ENCODE measurements around the gene FOXK1.

The FOXK1 gene

DNA sequence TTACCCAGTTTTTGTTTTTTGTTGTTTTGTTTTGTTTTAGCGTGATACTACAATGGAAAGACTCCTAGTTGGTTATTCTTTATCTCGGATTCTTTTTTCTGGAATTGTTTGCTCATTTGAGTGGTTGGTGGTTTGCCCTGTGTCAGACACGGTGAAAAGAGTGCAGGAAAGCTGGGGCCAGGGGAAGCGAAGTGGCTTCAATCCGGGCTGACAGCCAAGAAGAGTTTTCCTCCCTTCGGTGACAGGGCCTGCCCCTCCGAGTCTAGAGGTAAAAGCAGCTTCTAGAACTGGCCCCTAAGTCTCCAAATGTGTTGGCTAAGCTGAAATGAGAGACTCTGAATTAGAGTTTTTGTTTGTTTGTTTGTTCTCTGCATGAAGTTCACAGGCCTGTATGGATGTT, 87.7 kb downstream of the FOXK1 start:
- TF ChIP-seq, protein P1, sequence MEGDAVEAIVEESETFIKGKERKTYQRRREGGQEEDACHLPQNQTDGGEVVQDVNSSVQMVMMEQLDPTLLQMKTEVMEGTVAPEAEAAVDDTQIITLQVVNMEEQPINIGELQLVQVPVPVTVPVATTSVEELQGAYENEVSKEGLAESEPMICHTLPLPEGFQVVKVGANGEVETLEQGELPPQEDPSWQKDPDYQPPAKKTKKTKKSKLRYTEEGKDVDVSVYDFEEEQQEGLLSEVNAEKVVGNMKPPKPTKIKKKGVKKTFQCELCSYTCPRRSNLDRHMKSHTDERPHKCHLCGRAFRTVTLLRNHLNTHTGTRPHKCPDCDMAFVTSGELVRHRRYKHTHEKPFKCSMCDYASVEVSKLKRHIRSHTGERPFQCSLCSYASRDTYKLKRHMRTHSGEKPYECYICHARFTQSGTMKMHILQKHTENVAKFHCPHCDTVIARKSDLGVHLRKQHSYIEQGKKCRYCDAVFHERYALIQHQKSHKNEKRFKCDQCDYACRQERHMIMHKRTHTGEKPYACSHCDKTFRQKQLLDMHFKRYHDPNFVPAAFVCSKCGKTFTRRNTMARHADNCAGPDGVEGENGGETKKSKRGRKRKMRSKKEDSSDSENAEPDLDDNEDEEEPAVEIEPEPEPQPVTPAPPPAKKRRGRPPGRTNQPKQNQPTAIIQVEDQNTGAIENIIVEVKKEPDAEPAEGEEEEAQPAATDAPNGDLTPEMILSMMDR (IDR thresholded peaks at IDR 0.05): no peak

DNA sequence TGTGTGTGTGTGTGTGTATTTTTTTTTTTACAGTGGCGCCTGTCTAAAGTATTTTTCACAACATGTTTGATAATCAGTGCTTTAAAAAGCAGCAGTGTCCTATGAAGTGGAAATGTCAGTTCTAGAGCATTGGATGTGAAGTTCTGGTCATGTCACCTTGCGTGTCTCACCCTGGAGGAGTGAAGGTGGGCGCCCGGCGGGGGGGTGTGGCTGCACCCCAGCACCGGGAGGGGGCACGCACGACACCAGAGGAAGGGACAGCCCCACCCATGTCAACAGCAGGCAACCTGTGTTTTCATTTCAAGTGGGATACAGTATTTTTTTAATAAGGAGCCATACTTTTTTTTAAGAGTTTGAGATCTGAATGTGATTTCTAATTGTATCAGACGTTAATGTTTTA, 88.8 kb downstream of the FOXK1 start:
- TF ChIP-seq, protein P1 (IDR thresholded peaks at IDR 0.05): no peak

DNA sequence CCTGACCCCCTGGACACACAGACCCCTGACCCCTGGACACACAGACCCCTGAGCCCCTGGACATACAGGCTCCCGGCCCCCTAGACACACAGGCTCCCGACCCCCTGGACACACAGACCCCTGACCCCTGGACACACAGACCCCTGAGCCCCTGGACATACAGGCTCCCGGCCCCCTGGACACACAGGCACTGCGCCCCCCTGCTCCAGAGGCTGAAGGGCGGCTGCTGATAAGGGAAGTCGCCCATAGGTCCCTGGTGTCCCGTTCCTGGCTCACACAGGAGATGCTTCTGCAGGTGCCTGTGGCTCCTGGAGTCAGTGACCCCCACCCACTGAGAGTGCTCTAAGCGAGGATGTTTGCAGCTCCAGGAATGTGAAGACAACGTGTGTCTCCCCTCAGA, 89.6 kb downstream of the FOXK1 start:
- TF ChIP-seq, protein P1 (IDR thresholded peaks at IDR 0.05): no peak

DNA sequence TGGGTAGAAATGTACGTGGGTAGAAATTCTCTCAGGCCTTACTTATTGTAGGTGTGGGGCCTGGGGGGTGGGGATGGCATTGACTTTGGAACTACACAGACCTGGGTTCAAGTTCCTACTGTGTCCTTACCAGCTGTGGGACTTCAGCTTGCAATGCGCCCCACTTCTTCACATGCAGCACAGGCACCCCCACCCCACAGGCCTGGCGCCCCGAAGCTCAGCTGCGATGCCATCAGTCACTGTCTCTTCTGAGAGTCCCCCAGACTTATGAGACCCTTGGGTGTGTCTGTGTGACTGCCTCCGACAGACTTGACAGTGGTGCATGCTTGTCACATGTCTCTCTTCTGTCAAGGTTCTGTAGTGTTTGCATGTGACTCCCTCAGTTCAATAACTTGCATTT, 90.2 kb downstream of the FOXK1 start:
- TF ChIP-seq, protein P1 (IDR thresholded peaks at IDR 0.05): no peak

DNA sequence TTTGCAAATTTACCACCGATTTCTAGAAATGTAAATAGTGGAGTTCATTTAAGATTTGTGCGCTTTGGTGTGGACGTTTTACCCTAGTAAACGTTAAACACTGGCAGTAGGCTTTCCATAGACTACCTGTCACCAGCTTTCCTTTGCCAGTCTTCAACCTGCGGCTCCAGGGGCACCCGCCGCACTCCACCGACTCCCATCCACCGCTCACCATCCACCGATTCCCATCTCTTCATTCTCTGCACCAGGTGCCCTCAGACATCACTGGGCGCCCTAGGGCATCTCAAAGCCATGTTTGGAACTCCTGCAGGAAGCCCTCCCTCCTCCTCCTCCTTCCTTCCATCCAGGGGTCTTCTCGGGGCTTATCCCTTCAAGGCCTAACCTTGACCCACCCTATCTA, 91.9 kb downstream of the FOXK1 start:
- TF ChIP-seq, protein P1 (IDR thresholded peaks at IDR 0.05): no peak

DNA sequence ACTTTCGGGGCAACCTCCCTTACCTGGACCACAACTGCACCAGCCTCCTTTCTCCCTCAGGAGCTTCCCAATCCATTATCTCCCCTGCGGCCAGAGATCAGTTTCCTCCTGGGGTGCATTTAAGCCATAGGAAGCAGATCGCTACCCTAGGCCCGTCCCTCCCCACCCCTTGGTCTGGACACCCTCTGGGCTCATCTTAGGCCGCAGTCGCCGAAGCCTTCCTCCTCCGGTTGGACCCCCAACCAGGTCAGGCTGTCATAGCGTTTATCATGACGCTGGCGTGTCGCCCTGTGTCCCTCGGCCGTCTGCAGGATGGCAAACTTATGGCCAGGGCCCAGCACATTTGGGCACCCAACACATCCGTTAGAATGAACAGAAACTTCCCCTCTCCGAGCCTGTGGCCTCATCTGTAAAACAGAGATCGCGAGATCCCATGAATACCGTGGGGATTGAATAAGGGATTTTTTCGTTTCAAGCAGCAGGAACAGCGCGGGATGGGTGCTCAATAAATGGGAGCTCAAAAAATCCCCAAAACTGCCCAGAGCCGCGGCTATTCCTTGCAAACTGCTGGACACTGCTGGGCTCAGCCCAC, 92.7 kb downstream of the FOXK1 start:
- TF ChIP-seq, protein P1 (IDR thresholded peaks at IDR 0.05): no peak

DNA sequence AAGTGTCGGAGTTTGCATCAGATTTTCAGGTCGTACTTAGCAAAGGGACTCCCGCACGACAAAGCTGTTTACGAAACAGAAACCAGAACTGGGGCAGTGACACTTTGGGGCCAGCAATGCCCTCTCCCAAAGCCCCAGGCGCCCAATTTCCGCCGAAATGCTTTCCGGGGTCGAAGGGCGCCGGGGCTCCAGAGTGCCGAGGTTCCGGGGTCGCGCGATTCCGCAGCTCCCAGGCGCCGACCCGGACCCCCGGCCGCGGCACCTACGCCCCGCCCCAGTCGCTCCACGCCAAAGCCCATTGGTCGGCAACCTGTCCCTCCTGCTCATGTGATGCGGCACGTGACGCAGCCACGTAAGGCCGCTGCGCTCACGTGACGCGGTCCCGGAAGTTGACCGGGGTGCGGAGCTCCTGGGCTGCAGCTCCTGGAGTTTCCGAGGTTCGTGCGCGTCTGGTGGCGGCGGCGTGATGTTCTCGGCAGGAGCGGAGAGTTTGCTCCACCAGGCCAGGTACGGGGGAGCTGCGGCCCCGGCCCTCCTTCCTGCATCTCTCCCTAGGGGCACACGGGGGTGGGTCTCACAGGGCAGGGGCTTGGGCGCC, 93.3 kb downstream of the FOXK1 start, which contains the start of gene AP5Z1:
TSS of gene AP5Z1 (plus strand) at position 374 of the 598 bp plus-strand sequence. CDS start at position 467, 93 bp downstream.
- TF ChIP-seq, protein P1 (IDR thresholded peaks at IDR 0.05): no peak

All from LNCAP (cell line).